GM12873 (cell line): ENCODE results near the gene CEP164.

Experiments used
- TF ChIP-seq, protein P1 (sequence below): IDR thresholded peaks from 2 replicates; pipeline ENCODE4 v1.5.1; 2012; ENCODE audit warnings: low read depth, mild to moderate bottlenecking, moderate library complexity, low read length, control low read depth; ENCODE audit not compliant: insufficient read depth; ENCODE audit errors: missing control alignments

Gene CEP164

DNA sequence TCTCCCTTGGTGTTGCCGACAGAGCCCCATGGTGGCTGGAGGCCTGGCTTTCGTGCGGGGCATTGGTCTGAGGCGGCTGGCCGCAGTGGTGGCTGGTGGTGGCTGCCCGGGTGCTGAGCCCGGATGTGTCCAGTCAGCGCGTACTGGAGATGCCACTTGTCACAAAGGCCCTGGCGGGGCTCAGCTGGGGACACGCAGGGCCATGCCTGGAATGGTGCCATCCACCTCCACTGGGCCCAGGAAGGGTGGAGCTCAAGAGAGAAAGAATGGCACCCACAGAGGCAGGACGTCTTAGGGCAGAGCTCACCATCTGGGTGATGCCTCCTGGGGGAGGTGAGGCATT, 92.5 kb downstream of the CEP164 start:
- TF ChIP-seq, protein P1, sequence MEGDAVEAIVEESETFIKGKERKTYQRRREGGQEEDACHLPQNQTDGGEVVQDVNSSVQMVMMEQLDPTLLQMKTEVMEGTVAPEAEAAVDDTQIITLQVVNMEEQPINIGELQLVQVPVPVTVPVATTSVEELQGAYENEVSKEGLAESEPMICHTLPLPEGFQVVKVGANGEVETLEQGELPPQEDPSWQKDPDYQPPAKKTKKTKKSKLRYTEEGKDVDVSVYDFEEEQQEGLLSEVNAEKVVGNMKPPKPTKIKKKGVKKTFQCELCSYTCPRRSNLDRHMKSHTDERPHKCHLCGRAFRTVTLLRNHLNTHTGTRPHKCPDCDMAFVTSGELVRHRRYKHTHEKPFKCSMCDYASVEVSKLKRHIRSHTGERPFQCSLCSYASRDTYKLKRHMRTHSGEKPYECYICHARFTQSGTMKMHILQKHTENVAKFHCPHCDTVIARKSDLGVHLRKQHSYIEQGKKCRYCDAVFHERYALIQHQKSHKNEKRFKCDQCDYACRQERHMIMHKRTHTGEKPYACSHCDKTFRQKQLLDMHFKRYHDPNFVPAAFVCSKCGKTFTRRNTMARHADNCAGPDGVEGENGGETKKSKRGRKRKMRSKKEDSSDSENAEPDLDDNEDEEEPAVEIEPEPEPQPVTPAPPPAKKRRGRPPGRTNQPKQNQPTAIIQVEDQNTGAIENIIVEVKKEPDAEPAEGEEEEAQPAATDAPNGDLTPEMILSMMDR, result no peak

DNA sequence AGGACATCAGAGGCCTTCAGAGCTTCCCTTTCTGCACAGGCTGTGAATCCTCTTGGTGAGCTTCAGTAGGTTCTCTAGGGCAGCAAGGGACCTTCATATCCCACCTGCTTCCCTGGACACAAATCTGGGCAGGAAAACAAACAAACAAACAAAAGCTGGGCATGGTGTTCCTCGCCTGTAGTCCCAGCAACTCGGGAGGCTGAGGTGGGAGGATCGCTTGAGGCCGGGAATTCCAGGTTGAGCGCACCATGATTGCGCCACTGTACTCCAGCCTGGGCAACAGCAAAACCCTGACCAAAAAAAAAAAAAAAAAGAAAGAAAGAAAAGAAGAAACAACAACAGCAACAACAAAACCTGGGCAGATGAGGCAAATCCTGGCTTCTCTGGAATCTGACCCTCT, 92.9 kb downstream of the CEP164 start:
- TF ChIP-seq, protein P1, result no peak

DNA sequence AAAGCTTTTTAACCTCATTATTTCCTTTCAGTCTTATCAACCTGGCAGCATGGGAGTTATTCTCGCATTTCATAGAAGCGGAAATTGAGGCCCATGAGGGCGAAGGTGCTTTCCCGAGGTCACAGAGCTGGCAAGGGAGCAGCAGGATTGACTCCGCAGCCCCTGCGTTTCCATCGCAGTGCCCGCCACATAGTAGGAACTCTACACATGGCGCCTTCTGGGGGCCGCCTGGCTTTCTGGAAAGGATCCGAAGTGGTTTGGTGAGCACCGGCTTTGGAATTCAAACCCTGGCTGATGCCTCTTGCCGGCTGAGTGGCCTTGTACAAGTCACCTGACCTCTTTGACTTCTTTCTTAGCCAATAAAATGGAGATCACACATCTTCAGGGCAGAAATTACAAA, 93.4 kb downstream of the CEP164 start:
- TF ChIP-seq, protein P1, result no peak

DNA sequence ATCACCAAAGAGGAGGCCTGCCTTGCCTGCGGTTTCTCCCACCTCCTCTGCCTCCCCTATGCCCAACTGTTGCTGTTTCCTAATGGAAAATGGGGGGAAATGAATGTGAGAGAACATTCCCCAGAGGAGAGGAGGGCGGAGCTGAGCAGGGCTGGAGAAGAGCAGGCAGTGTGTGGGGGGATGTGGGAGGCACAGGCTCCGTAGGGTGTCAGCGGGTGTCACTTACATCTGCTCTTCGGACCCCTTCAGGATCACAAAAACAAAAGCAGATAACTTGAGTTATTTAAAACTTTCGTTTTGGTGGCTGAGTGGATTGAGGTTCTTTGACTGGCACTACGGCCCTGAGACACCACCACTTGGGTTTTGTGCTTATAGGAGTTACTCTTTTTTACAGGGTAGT, 93.8 kb downstream of the CEP164 start:
- TF ChIP-seq, protein P1, result no peak

DNA sequence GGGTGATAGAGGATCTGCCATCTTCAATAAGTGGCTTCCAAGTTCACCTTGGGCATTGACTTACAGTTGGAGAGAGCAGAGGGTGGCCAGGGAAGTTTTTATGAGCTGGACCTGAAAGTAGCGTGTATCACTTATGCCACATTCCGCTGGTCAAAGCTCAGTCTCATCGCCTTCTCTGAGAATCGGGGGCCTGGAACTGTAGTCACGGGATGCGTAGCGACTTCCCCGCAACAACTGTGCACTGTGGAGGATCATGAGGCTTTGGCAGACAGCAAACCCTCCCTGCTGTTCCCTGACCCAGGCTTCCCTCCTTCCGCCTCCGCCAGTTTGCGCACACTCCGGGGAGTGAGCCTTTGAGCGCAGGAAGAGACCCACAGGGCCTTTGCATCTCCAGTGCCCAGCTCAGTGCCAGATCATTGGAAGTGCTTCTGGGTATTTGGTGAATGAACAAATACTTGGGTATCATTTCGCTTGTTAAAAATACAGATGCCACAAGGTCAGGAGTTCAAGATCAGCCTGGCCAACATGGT, 95.5 kb downstream of the CEP164 start:
- TF ChIP-seq, protein P1, result no peak

DNA sequence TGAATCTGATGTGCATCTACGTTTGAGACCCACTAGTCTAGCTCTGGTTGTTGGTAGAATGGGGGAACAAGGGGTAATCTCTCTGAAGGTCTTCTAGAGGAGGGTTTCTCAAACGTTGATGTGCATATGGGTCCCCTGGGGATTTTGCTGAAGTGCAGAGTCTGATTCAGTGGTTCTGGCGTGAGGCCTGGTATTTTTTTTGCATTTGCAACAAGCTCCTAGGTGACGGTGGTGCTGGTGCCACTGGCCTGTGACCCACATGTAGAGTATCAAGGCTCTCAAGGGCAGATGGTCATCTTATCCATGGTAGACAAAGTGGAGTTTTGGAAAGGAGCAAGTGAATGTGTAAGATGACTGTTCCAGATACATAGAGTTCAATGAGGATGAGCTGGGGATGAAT, 97.1 kb downstream of the CEP164 start:
- TF ChIP-seq, protein P1, result no peak

DNA sequence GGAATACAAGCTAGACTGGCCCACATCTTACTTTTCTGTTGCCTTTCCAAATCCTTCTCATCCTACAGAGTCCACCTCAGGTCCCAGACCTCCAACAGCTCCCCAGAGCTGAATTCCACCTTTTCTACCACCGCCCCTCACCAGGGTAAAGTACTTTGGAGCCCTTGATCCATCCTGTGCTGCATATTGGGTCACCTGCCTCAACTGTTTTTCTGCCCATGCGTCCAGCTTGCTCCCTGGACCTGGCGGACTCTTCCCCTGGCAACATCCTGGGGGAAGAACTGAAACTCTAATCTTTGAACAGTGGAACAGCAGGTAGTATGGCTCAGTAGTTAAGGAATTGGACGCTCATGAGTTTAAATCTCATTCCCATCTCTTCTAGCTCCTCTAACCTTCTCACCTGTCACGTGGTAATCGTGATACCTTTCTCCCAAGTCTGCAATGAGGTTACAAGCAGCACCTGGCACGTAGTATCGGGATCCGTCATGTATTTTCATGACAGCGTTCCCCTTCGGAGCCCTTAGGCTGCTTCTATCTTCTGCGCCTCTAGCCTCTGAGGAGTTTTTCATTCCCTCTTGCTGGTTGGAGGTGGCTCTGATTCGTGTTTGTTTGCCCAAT, 98.1 kb downstream of the CEP164 start:
- TF ChIP-seq, protein P1, result no peak

DNA sequence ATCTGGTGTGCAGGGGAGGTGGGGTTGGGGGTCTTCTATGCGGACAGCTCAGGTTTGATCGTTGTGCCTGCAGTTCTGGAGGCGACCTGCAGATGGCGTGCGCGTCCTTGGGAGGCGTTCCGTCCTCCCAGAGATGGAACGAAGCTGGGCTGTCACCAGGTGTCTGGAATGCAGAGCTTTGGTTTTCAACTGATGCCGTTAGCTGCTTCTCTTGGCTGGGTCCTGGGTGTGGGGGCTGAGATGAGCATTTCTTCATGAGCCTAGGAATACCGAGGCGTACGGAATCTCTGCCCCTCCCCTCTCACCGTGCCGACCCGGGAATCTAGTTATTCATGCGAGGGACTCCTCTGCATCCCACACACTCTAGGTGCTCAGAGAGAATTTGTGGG, 98.6 kb downstream of the CEP164 start:
- TF ChIP-seq, protein P1, result peak; percentile 100
